HepG2 (cell line): ENCODE results near the gene ZDHHC24. TPM values are rescaled to one million over a fixed set of nuclear protein-coding genes. Genes with fewer than 3 reads are reported as not detected.
A peak's percentile ranks its signal among the peaks of the same experiment; 100 is the strongest.

ENCODE experiments used
- ARID4A ChIP-seq: sonication (generic); formaldehyde crosslinking; IDR thresholded peaks from 2 replicates; pipeline ENCODE4 v1.5.0; 2020; ENCODE audit warnings: mild to moderate bottlenecking, missing genetic modification reagents, borderline replicate concordance
- ARID5B ChIP-seq: IDR thresholded peaks from 2 replicates; pipeline ENCODE4 v1.4.0; 2020; ENCODE audit warnings: mild to moderate bottlenecking, missing genetic modification reagents
- EP300 ChIP-seq, 3 experiments: sonication (generic) in 1 of 3; formaldehyde crosslinking in 1 of 3; IDR thresholded peaks; 2 replicates each; pipeline versions ENCODE4 v1.5.1 to v1.6.1; 2011 to 2020; ENCODE audit warnings: low read depth in 2 of 3, low read length in 2 of 3, borderline replicate concordance in 1 of 3, improper control_type of control experiment in 1 of 3, mild to moderate bottlenecking in 1 of 3, missing genetic modification reagents in 1 of 3, moderate library complexity in 1 of 3
- ZNF12 ChIP-seq: sonication (generic); formaldehyde crosslinking; IDR thresholded peaks from 2 replicates; pipeline ENCODE4 v1.5.0; 2020; ENCODE audit warnings: missing genetic modification reagents
- ZNF205 ChIP-seq: IDR thresholded peaks from 2 replicates; pipeline ENCODE4 v1.6.1; 2018; ENCODE audit warnings: missing biosample characterization, missing genetic modification reagents
- ZNF280B ChIP-seq: sonication (generic); formaldehyde crosslinking; IDR thresholded peaks from 2 replicates; pipeline ENCODE4 v1.5.0; 2020; ENCODE audit warnings: missing genetic modification reagents, mild to moderate bottlenecking, borderline replicate concordance
- ZNF709 ChIP-seq: sonication (generic); formaldehyde crosslinking; IDR thresholded peaks from 2 replicates; pipeline ENCODE4 v1.5.0; 2020; ENCODE audit warnings: mild to moderate bottlenecking, missing genetic modification reagents
- polyA plus RNA-seq, 8 experiments: library from polyadenylated mRNA; depleted of rRNA in 3 of 8; stranded (reverse) in 7 of 8; unstranded in 1 of 8; fragments of >200 nt; fragmentation: Illumina TruSeq in 4 of 8; extraction: Trizol in 4 of 8; gene quantifications; 2 replicates each; pipeline versions ENCODE4 v1.2.1 to v1.2.3, GENCODE V29; 2011 to 2016; ENCODE audit warnings: low read depth in 4 of 8, missing spikeins in 1 of 8, mixed read lengths in 1 of 8; ENCODE audit not compliant: insufficient read depth in 1 of 8
- total RNA-seq, 5 experiments: library from RNA; depleted of rRNA; stranded (reverse); fragments of >200 nt; fragmentation: Illumina TruSeq; extraction: Trizol; gene quantifications; 2 replicates each; pipeline ENCODE4 v1.2.3, GENCODE V29; 2016; ENCODE audit warnings: low read depth in 1 of 5
- TF ChIP-seq, protein P1 (sequence below), 2 experiments: sonication (generic) in 1 of 2; formaldehyde crosslinking in 1 of 2; IDR thresholded peaks; 2 replicates each; pipeline versions ENCODE4 v1.4.0 to v1.6.1; 2016 to 2020; ENCODE audit warnings: borderline replicate concordance in 1 of 2, low read depth in 1 of 2, mild to moderate bottlenecking in 1 of 2, missing genetic modification reagents in 1 of 2
- TF ChIP-seq, protein P2 (sequence below): sonication (generic); formaldehyde crosslinking; IDR thresholded peaks from 2 replicates; pipeline ENCODE4 v1.4.0; 2020; ENCODE audit warnings: missing genetic modification reagents

ZDHHC24 gene
- total and polyA plus RNA-seq, 2 of the 13 experiments (the other 11 are each of a cell fraction or from before 2014, with no cell fraction given) = 4.3 TPM

DNA sequence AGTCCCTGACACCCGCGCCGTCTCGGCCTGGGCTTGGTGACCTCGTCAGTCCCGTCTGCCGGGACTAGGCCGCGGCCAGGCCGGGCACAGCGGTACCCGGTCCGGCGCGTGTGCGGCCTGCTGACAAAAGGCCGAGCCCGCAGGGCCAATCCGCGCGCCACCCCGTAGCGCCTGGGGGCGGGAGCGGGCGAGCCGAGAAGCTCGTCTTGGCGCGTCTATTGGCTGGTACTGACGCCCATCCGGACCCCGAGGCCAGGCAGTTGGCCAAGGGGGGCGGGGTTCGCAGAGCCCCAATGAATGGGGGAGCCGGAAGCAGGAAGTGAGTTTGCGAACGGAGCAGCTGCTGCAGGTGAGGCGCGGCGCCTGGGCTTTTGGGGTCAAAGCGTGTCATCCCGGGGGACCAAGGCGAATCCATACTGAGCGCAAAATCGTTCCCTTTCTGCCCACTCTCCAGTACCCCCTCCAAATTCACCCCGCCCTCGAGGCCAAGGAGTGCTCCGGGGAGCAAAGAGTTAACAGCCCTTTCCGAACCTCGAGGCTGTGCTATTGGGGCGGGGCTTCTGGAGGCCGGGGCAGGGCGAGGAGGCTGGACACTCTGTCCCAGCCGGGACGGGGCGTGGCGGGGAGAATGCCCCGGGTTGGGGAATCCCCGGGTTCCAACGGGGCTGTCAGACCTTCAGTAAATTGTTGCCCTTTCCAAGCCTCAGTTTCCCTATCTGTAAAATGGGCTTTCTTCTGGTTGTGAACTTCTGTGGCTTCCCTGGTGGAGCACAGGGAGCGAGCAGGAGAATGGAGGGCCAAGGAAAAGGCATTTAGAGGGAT, 65.5 kb downstream of the ZDHHC24 start, which contains the start of gene DPP3 (continued):
- peak; percentile 97 for TF ChIP-seq ARID4A (CRISPR knock-in tag)
- peak; percentile 56; the same call in 1 of the 2 replicates for TF ChIP-seq ZNF709 (CRISPR knock-in tag)
- TF ChIP-seq ARID5B (CRISPR knock-in tag) = no peak; the same call in 1 of the 2 replicates
- no peak; the same call in 1 of the 2 replicates for TF ChIP-seq ZNF280B
- peak; percentile 13; the same call in 1 of the 2 replicates for TF ChIP-seq ZNF12 (CRISPR knock-in tag)
- no peak for TF ChIP-seq EP300 (IDR thresholded peaks at IDR 0.05; ENCODE audit: low read depth in 2 of 2, low read length in 2 of 2)
- TF ChIP-seq EP300 (CRISPR knock-in tag; IDR thresholded peaks at IDR 0.05; ENCODE audit: borderline replicate concordance) = 0 out of 2 replicates have a peak, but pooled peaks have one; percentile 31
- TF ChIP-seq, protein P1, sequence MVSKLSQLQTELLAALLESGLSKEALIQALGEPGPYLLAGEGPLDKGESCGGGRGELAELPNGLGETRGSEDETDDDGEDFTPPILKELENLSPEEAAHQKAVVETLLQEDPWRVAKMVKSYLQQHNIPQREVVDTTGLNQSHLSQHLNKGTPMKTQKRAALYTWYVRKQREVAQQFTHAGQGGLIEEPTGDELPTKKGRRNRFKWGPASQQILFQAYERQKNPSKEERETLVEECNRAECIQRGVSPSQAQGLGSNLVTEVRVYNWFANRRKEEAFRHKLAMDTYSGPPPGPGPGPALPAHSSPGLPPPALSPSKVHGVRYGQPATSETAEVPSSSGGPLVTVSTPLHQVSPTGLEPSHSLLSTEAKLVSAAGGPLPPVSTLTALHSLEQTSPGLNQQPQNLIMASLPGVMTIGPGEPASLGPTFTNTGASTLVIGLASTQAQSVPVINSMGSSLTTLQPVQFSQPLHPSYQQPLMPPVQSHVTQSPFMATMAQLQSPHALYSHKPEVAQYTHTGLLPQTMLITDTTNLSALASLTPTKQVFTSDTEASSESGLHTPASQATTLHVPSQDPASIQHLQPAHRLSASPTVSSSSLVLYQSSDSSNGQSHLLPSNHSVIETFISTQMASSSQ (IDR thresholded peaks at IDR 0.05; ENCODE audit: low read depth) = no peak
- TF ChIP-seq, protein P1 (CRISPR knock-in tag; IDR thresholded peaks at IDR 0.05; ENCODE audit: borderline replicate concordance) = peak; percentile 44; the same call in 1 of the 2 replicates
- TF ChIP-seq, protein P2, sequence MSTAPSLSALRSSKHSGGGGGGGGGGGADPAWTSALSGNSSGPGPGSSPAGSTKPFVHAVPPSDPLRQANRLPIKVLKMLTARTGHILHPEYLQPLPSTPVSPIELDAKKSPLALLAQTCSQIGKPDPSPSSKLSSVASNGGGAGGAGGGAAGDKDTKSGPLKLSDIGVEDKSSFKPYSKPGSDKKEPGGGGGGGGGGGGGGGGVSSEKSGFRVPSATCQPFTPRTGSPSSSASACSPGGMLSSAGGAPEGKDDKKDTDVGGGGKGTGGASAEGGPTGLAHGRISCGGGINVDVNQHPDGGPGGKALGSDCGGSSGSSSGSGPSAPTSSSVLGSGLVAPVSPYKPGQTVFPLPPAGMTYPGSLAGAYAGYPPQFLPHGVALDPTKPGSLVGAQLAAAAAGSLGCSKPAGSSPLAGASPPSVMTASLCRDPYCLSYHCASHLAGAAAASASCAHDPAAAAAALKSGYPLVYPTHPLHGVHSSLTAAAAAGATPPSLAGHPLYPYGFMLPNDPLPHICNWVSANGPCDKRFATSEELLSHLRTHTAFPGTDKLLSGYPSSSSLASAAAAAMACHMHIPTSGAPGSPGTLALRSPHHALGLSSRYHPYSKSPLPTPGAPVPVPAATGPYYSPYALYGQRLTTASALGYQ (CRISPR knock-in tag) = 0 out of 2 replicates have a peak, but pooled peaks have one; percentile 28
- TF ChIP-seq ZNF205 = peak; percentile 65
